Measurements from ENCODE around the gene PDE5A.
"Not testable (repeated sequence)": the region's sequence is repeated elsewhere in the genome, so short reads cannot be mapped to it uniquely, and the experiment has no call there.

The PDE5A gene

GRCh38 chr4:119517361-119518229, 111.0 kb downstream of the PDE5A start:
- DNase-seq, result no peak

- DNase-seq, result no peak
These were observed 116.2 kb downstream of the PDE5A start for GRCh38 chr4:119512398-119512797.

DNA sequence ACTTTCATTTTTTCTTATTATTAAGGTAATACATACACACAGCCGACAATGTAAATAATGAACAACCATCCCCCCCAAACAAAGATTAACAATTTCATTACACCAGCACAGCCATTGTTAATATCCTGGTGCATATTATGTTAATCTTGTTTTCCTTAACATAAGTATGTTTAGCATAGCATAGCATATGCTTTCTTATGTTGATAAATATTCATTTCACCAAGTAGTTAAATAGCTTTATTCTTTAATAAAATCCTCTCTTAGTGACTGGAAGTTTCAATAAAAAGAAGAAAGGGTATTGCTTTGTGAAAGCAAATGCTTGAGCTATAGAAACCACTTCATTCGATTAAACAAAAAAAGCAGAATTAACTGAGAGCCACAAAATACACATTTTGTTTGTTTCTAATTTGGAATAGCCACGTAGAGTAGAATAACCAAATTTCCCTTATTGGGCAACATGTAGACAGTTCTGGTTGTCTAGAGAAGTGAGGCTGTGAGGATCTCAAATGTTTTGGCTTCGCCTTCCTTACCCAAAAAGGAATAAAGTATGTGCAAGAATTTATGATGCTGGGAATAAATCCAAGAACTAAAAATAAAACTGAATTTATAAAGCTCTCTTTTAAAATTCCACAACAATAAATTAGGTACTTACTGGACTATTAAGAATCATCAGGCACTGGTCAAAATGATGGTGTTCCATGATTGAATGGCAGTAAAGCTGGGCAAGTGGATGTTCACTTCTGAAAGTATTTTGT, 118.0 kb downstream of the PDE5A start:
- no peak for DNase-seq

DNA sequence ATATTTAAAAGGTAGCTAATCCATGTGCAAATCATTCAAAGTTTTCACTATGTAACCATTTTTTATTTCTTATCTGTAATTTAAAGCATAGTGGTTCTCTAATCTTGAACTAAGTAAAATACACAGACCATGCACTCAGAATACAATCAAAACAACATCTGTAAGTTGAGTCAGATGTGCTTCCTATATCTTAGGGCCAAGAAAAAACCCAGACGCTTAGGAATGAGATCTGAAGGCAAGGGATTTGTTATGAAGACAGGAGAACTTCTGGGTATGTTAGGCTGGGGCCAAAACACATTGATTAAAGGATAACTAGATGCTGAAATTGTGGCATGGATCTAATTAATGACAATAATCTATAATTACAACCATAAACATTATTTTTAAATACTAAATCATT, 120.3 kb downstream of the PDE5A start:
- no peak for DNase-seq

- no peak for DNase-seq
These were observed 121.8 kb downstream of the PDE5A start for GRCh38 chr4:119506806-119507205.

DNA sequence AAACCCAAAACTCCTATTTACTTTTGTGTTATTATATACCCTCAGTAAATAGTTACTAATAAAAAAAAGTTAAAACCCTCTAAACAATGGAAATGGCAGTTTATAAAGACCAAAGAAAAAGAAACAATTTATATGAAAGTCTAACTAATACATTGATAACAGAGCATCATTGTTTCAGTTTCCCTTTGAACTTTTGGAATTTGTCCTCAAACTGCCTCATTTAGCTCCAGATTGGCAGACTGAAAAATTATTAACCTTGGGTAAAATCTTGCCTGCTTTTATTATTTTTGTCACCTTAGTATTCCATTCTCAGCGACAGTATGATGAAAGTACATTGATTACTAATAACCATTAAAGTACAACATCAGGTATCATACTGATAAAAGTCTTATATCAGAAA, 124.0 kb downstream of the PDE5A start:
- no peak for DNase-seq

DNA sequence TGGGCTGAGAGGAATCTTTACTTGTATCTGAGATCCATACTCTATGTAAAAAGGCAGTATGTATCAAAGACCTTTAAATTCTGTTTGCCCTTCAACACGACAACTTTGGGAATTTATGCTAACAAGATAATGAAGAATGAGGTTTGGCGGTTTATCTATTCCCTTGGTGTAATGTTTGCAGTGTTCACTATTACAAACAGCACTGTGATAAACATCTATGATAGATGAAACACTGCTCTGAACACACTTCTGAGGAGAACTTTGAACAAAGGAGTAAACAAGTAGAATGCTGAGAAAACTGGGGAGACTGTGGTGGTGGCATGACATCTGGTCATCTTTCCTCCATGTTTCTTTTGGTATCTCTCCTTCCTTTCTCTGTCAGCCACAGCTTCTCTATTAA, 126.9 kb downstream of the PDE5A start:
- no peak for DNase-seq

GRCh38 chr4:119498527-119498926, 130.1 kb downstream of the PDE5A start:
- DNase-seq, result peak in 1 of 2 experiments; percentile 8

GRCh38 chr4:119493886-119494285, 134.7 kb downstream of the PDE5A start:
- DNase-seq, result no peak

DNA sequence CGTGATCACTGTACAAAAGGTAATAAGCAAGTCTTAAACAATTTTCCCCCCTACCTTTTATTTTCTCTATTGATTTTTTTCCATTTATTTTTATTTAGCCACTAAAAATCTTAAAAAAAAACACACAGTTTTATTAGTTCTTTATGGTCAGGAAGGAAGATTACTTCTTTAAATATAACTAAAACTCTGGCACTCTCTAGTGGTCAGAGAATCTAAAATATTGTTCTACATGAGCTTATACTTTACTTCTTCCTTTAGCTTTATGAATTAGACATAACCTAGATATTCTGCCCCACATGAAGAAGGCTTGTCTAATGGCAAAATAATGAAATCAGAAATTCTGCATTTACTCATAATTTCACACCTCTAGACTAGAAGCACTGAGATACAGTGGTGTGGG, 135.2 kb downstream of the PDE5A start:
- no peak for DNase-seq

- DNase-seq, result peak in 1 of 2 experiments; percentile 19
These were observed 138.3 kb downstream of the PDE5A start for GRCh38 chr4:119490335-119490734.

- DNase-seq, result no peak
These were observed 139.3 kb downstream of the PDE5A start for GRCh38 chr4:119489305-119489704.

GRCh38 chr4:119480331-119480730, 148.3 kb downstream of the PDE5A start:
- DNase-seq, result no peak

DNA sequence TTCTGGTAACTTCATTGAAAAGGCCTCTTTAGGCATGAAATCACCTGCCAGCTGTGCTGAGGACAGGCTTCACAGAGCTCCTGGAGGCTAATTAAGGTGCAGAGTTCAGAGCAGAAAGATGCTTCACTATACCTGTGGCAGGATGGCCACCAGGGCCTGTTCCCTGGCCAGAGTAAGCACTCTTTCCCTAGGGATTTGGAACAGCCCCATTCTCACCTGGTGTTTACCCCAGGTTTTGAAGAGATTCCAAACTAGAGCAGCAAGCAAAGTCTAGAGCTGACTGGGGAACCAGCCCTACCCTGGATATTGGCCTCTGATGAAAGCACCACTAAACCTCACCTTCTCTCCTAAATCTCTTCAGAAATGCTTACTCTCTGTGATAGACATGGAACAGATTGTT, 148.8 kb downstream of the PDE5A start:
- no peak for DNase-seq

DNA sequence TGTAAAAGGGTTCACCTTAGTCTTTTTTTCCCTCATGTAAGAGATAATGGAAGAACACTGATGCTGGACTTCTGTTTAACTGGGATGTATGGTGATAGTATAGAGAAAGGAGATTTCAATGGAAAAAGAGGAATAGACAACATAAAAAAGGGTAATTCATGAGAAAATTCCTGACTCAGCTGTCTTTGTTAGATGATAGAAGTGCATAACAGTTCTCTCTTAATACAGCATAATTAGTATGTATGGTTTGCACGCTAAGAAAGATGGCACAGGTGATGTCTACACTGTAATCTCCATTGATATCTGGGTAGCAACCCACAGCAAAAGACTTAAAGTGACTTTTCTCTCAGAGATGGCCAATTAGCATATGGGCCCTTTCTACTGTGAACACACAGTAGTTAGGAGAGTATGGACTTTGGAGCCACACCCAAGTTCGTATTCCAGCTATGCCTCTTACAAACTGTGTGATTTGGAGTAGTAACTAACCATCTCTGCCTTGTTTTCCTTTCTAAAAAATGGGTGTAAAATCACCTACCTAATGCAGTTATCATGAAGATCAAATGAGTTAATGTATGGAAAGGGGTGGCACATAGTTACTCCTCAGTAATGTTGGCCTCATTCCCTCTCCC, 149.3 kb downstream of the PDE5A start:
- DNase-seq, result no peak

DNA sequence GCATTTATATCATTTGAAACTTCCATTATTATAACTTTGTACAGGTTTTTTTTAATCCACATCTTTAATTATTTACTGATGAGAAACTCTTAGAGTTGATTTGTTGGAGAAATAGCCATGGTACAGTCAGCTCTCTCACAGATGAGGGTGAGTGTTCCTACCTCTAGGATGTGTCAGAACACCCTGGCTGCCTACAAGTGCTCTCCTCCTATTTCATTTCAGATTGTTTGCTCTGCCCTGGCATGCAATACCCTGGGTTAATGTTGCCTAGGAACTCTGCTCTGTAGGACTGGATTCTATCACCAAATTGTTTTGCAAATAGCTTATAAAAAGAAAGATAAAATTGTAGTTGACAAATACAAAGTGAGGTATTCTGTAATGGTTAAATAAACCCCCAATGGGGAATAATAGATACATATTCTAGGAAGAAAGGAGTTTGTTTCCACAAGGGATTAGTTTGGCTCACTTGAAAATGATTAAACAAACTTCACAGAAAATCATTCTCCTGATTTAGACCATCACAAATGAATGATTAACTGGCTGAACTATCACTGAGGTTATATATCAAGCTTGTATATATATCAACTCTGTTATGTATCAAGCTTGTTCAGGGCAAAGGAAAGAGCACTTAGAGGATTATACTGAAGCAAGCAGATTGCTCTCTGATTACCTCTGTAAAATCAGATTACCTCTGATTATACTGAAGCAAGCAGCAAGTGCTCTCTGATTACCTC, 150.0 kb downstream of the PDE5A start:
- DNase-seq, result peak; percentile 36 to 75

GRCh38 chr4:119477412-119478053, 151.1 kb downstream of the PDE5A start:
- no peak for DNase-seq

DNA sequence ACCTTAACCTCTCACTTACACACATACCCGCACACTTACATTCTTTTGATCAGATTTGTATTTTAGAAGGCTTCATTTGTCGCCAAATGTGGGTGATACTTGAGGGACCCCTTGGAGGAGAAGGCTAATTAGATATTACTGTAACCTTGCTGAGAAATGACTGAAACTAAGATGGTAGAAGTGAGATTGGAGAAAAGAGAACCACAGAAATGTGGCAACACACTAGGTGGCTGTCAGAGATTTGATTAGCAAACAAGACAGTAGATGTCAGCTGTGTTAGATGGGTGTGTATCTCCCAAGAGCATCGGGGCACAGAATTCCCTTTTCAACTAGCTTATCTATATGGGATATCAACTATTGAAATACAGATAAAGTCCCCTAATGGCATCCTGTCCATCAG, 157.3 kb downstream of the PDE5A start:
- DNase-seq, result no peak

GRCh38 chr4:119470737-119471063, 157.9 kb downstream of the PDE5A start:
- not testable (repeated sequence) for DNase-seq

- DNase-seq, result not testable (repeated sequence)
These were observed 158.4 kb downstream of the PDE5A start for GRCh38 chr4:119470021-119470736.

DNA sequence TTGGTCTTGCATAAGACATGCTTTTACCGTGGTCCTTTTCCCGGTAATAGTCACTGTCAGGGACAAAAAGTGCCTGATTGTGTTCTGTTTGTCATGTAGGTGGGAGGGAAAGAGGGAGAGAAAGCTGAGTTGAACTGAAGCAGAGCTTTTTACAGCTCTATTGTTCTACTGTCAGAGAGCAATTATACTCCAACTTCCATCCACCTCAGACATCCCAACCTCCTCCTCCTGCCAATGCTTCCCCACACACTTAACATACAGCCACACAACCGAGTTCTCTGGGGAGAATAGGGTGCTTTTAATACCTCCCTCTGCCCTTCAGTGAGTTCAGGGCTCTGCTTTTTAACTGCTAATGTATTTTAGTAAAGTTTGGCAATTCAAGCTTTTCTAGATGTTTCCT, 159.6 kb downstream of the PDE5A start:
- not testable (repeated sequence) for DNase-seq

- DNase-seq, result peak in 1 of 2 experiments; percentile 7
These were observed 165.9 kb downstream of the PDE5A start for GRCh38 chr4:119462733-119463132.

All from NCI-H2081 (cell line).